Epidermal melanocyte (primary cell): ENCODE measurements around the gene ARVCF.

ENCODE experiments used
- DNase-seq: peaks from one replicate; pipeline ENCODE4 v3.0.0; 2011; ENCODE audit warnings: low spot score; ENCODE audit not compliant: insufficient read length

Gene ARVCF, protein sequence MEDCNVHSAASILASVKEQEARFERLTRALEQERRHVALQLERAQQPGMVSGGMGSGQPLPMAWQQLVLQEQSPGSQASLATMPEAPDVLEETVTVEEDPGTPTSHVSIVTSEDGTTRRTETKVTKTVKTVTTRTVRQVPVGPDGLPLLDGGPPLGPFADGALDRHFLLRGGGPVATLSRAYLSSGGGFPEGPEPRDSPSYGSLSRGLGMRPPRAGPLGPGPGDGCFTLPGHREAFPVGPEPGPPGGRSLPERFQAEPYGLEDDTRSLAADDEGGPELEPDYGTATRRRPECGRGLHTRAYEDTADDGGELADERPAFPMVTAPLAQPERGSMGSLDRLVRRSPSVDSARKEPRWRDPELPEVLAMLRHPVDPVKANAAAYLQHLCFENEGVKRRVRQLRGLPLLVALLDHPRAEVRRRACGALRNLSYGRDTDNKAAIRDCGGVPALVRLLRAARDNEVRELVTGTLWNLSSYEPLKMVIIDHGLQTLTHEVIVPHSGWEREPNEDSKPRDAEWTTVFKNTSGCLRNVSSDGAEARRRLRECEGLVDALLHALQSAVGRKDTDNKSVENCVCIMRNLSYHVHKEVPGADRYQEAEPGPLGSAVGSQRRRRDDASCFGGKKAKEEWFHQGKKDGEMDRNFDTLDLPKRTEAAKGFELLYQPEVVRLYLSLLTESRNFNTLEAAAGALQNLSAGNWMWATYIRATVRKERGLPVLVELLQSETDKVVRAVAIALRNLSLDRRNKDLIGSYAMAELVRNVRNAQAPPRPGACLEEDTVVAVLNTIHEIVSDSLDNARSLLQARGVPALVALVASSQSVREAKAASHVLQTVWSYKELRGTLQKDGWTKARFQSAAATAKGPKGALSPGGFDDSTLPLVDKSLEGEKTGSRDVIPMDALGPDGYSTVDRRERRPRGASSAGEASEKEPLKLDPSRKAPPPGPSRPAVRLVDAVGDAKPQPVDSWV

DNA sequence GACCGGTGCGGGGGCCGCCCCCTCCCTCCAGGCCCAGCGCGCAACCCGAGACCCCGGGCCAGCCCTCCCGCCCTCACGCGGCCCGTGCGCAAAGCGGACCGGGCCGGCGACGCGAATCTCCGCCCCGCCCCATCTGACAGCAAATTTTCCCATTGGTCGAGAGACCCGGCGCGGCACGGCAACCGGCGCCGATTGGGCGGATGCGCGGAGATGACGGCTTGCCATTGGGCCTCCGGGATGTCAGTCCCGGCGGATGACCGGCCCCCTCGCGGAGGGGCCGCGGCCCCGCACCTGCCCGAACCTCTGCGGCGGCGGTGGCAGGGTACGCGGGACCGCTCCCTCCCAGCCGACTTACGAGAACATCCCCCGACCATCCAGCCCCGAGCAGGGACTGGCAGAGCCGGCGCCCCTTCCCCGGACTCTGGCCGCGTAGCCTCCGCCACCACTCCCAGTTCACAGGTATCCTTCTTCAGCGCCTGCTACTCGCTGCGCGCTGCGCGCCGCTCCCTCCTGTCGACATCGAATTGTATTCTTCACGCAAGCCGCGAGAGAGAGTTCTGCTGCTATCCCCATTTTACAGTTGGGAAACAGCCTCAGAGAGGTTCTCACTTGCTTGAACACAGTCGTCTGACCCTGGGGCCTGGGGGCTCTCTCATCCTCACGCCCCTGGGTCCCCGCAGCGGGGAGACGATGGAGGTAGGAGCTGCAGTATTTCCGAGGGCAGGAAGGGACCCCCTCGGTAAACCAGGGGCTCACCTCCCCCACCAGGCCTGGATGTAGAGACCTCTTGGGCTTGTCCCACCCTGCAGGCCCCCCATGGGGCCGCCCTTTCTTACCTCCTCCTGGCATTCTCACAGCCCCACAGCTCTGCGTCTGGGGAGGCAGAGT lies at the start of gene ARVCF:
Gene ARVCF, minus strand, starts transcription at position 90 of the 888 bp plus-strand sequence. CDS start 26,029 bp downstream, outside the sequence.
- DNase-seq = peak; percentile 99

DNA sequence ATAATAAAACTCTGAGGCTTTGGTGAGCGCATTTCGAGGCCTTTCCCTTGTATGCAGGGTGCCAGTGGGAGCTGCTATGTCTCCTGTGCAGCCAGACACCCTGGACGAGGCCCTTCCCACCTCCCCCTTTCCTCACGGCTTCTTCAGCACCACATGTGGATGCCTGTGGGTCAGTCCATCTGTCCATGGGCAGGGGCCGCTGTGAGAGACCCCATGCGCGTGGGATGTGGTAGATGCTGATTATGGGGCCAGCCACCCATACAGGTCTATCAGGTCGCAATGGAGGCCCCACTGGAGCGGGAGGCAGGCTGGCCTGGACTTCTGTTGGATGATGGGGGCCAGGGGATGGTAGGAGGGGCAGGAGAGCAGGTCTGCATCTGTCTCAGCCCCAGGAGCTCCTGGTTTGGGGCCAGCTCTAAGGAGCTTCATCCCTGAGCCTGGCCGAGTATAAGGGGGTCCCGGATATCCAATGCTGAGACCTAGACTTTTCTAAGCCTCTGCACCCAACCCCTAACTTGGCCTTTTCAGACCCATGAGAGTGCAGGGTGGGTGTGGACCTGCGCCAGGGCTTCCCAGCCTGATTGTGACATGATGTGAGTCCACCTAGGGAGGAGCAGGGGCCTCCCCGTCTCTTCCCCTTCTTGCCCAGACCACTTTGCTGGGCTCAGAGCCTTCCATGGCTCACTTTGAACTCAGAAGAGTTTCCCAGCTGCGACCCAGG lies 49.4 kb upstream of the ARVCF start:
- DNase-seq = no peak

DNA sequence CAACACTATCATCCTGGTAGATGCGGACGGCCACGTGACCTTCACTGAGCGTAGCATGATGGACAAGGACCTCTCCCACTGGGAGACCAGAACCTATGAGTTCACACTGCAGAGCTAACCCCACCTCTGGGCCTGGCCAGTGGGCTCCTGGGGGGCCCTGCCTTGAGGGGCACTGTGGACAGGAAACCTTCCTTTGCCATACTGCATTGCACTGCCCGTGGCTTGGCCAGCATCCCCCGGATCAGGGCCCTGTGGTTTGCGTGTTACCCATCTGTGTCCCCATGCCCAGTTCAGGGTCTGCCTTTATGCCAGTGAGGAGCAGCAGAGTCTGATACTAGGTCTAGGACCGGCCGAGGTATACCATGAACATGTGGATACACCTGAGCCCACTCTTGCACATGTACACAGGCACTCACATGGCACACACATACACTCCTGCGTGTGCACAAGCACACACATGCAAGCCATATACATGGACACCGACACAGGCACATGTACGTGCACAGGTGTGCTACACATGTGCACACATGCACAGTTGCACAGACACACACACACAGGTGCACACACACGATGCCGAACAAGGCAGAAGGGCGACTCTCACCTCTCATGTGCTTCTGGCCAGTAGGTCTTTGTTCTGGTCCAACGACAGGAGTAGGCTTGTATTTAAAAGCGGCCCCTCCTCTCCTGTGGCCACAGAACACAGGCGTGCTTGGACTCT lies 48.1 kb upstream of the ARVCF start:
- no peak for DNase-seq

DNA sequence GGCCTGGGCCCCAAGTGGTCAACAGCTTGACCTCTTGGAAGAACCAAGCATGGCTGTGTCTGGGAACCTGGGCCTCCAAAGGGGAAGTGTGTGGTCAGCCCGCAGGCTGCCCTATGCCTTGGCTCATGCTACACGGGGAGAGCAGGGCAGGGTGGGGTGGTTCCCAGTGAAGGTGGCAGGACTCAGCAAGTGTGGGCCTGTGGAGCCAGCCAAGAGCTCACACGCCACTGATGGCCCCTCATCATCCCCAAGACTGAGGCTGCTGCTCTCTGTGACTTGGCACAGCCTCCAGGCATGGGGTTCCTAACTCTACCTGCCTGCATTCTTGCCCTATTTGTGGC lies 47.5 kb upstream of the ARVCF start:
- no peak for DNase-seq

DNA sequence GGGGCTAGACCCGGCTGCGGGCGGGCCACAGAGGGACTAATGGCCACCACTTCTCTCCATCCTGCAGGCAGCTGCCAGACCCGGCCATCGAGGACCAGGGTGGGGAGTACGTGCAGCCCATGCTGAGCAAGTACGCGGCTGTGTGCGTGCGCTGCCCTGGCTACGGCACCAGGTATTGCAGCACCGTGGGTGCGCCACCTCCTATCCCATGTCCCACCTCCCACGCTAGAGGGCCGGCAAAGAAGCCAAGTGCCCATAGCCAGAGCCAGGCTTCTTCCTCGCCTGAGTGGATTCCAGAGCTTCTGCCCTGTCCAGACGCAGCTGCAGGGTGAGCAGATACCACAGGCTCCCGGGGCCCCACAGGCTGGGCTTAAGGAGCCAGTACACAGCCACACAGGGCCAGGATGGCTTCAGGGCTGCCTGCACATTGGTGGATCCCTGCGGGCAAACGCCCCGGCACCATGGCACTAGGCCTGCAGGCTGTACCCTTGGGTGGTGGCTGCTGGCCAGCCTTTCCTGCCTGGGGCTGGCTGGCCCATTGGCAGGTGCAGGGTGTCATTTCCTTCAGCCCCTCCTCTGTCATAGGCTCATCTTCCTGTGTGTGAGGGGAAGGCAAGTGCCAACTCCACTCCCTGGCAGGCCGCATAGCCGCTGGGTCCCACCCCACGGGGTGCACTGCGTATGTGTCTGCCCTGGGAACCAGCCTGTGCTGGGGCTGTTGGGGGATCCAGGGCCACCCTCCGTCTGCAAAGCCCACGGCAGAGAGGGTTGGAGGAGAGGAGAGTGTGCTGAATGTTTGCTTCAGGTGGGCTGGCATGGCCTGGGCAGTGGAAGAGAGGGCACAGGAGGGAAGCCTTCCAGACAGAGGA lies 46.9 kb upstream of the ARVCF start:
- DNase-seq = no peak

DNA sequence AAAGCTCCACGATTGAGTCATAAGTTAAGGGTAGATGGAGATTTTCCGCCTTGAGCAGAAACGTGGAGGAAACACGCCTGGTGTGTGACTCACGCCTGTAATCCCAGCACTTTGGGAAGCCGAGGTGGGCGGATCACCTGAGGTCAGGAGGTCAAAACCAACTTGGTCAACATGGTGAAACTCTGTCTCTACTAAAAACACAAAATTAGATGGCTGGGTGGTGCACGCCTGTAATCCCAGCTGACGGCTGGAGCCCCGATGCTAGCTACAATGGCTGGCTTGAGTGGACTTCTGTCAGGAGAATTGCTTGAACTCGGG lies 46.1 kb upstream of the ARVCF start:
- DNase-seq = no peak

DNA sequence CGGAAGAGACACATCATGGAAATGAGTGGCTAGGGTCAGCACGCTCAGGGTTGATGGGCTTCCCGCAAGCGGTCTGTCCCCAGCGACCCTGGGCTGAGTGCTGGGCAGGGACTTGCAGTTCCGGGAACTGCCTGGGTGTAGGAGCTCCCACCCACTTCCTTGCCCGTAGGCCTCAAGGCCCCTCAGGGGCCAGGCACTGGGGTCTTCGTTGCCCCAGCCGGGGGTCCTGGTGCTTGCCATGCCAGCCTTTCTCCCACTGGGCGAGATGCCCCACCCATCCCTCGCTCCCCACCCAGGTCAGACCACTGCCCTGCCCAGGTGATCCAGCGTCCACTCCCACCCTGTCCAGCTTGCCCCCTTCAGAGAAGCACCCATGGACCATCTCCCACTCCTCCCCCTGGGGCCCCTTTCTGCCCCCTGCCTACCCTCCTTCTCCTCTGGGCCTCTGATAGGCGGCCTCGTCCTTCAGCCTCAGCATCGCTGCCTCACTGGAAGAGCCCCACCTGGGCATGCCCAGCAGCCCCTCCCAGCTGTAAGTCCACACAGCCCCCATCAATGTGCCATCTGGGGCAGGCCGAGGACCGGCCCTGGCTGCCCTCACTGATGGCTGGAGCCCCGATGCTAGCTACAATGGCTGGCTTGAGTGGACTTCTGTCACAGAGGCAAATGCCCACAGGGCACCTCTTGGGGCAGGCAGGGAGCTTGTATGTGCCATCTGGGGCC lies 45.6 kb upstream of the ARVCF start:
- DNase-seq = no peak

DNA sequence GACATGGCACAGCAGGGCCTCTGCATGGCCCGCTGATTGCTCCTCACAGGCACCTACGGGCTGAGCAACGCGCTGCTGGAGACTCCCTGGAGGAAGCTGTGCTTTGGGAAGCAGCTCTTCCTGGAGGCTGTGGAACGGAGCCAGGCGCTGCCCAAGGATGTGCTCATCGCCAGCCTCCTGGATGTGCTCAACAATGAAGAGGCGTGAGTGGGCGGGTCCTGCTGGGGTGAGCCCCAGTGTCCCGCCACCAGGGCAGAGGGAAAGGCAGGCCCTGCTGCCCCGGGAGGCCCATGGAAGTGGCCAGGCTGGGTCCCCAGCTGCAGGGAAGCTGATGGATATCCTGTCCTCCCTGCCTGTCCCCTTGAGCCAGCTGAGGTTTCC lies 44.8 kb upstream of the ARVCF start:
- no peak for DNase-seq

DNA sequence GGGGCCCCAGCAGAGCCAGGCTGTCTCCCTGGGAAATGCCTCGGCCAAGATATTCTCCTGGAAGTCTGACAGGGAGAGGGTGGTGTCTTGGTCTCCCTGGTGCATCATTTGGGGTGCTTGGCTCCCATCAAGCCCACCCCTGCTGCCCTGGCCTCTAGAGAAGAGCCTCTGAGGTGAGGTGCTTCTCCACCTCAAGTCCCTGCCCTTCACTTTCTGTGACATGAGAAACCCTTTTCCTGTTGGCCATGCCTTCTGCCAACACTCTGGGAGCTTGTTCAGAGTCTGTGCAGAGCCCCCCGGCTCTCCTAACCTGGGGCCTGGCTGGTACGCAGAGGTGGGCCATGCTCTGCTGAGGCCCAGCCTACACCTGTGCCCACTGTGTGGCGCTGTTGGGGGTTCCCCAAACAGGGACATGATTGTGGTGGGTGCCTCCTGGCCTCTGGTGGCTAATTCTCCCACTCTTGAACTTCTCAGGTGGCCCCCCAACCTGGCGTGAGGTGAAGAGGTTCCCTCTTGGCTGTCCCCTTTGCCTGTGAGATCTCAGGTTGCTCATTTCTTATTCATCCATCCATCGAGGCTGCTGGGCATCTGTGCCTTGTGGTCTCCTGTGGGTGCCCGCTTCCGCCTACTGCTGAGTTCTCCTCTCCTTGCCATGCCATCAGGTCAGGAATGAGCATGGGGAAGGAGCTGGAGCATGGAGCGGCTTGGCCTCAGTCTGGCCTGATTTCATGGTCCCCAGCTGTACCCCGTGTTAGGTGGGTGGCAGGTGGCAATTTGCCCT lies 44.3 kb upstream of the ARVCF start:
- DNase-seq = no peak

DNA sequence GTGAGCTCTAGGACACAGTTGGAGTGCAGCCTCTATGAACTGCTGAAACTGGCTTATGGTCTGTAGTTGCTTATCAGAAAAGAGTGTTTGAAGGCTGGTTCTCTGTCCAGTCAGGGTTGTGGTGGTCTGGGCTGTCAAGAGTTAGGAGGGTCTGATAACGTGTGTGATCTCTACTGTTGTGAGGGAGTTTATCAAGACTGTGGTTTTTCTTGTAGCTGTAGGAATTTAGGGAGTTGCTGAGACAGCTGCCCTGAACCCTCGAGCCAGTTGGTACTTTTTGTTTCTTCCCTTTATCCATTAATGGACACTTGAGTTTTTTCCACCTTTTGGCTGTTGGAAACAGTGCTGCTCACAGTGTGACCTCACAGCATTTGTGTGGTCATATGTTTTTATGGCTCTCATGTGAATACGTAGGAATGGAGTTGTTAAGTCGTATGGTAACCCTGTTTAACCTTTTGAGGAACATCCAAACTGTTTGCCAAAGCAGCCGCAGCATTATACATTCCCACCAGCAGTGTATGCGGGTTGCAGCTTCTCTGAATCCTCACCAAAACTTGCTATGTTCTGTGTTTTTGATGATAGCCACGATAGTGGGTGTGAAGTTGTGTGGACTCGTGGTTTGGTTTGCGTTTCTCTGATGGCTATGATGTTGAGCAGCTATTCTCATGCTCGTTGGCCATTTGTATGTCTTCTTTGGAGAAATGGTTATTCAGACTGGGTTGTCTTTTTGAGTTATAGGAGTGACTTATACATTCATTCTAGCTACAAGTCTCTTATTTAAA lies 42.6 kb upstream of the ARVCF start:
- no peak for DNase-seq

DNA sequence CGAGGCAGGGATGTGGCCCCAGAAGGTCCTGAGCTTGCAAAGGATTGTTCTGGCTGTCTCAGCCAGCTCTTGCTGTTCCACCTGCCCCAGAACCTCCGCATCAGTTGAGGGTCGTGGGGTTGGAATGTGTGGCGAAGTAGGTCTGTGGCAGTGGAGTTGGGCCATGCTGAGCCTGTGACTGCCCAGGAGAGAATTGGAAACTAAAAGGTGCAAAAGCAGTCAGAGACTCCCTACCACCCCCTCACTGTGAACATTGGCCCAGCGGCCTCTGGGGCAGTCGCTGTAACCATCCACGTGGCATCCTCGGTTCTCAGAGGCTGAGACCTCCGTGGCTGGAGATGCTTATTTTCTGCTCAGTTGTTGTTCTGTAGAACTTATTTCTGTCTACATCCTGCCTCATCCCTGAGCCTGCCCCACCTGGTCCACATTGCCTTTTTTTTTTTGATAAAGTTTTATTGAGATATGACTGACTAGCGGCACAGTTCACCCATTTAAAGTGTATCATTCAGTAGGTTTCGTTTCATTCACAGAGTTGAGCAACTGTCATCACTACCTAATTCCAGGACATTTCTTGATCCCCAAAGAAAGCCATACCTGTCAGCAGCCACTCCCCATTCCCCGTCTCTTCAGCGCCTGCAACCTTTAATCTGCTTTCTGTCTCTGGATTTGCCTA lies 41.1 kb upstream of the ARVCF start:
- DNase-seq = no peak

DNA sequence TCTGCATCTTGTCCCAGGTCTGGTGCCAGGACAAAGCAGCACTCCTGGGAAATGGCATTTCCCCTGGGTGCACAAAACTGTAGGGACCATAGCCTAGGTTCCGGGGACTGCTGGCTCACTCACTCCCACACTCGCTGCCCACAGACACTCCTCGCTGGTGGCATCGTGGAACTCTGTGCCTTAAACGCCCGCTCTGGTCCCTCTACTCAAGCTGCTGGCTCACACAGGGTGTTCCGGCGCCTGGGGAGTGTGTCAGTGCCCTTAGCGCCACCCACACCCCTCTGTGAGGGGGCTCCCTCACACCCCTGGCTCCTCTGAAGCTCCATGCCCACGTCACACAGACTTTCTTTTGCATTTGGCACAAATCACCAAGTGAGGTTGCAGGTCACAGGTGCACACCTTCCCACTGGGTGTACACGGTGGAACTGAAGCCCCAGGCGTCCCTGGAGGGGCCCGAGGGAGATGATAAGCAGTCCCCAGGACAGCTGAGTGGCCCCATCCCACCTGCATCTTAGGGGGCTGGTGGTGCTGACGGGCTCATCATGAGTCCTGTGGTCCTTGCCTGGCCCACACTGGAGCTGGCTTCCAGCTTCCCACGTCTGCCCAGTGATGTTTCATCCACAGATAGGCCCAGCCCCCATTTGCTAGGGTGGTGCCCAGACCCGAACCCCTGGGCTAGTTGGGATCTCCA lies 40.2 kb upstream of the ARVCF start:
- no peak for DNase-seq

DNA sequence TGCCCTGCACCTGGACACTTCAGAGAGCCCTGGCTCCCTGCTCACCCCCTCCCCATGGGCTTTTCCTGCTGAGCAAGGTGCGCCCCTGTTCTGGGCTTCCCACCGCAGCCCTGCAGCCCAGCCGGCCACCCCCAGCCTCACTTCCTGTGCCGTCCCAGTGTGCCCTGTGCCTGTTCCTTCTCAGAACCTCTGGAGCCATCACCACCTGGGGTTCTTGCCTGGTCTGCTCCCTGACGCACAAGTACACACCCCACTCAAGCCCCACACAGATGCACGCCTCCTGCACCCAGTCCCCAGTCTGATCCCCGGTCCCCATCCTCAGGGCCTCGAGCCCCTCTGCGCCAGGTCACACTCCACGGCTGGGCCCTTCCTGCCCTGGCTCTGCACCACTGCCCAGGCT lies 39.5 kb upstream of the ARVCF start:
- DNase-seq = no peak

DNA sequence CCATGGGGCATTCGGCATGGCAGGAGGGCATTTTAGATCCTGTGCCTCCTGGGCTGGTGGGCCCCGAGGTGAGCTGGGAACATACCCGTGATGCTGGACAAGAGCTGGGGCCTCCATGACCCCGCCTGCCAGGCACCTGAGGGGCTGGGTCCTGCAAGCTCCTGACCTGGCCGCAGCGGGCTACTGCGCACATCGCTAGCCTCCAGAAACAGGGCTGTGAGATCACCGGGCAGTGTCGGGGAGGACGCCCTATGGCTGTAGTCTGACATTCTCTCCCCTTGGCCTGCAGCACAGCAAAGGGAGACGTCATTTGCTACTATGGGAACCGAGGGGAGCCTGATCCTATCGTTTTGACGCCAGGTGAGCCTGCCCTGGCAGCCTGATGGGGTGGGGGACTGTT lies 39.0 kb upstream of the ARVCF start:
- DNase-seq = no peak

DNA sequence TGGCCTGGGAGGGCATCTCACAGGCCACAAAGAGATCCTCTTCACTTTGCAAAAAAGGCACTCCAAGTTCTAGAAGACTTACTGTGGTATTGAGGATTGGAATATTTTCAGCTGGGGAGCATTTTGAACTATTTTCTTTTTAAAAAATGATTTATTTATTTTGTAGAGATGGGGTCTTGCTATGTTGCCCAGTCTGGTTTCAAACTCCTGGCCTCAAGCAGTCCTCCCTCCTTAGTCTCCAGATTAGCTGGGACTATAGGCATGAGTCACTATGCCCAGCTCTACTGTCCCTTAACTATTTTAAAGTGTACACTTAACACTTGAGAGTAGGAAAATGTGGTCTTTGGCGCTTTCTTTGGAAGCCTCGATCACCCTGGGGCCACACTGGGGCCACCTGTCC lies 38.5 kb upstream of the ARVCF start:
- no peak for DNase-seq

DNA sequence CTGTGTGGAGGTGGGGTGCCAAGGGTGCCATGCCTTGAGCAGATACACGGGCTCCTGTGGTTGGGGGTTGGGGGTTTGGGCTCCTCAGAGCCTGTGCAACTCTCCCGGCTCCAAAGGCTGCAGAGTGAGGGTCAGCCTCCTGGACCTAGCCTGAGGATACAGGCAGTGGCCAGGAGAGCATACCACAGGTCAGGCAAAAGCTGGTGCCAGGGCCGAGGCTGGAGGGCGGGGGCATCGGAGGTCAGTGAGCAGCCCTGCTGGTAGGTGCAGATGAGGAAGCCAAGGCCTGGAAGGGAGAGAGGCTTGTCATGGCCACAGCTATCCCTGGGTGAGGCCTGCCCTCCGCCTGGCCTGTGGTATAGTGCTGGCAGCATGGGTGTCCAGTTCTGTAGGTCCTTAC lies 37.9 kb upstream of the ARVCF start:
- DNase-seq = no peak
